EH (cell line): Measurements from ENCODE around the gene HPDL.

Source experiments
- DNase-seq: peaks from one replicate; pipeline ENCODE4 v3.0.0-alpha.2; 2015; ENCODE audit warnings: low read depth

Gene HPDL

GRCh38 chr1:45322486-45323040, 4.1 kb upstream of the HPDL start:
- peak; percentile 62 for DNase-seq

GRCh38 chr1:45325851-45326506, 716 bp upstream of the HPDL start:
- peak; percentile 27 for DNase-seq

GRCh38 chr1:45327644-45328515, 1.2 kb downstream of the HPDL start:
- no peak for DNase-seq

GRCh38 chr1:45328680-45329079, 2.0 kb downstream of the HPDL start:
- no peak for DNase-seq

GRCh38 chr1:45329445-45329844, 2.8 kb downstream of the HPDL start:
- DNase-seq: no peak

- DNase-seq: no peak
These were observed 5.0 kb downstream of the HPDL start for GRCh38 chr1:45331436-45332345.

- DNase-seq: no peak
These were observed 5.6 kb downstream of the HPDL start for GRCh38 chr1:45332346-45332720.

GRCh38 chr1:45334308-45335245, 7.9 kb downstream of the HPDL start:
- peak; percentile 32 for DNase-seq

GRCh38 chr1:45335855-45336324, 9.2 kb downstream of the HPDL start:
- no peak for DNase-seq

GRCh38 chr1:45337630-45338325, 11.1 kb downstream of the HPDL start:
- DNase-seq: no peak

- peak; percentile 92 for DNase-seq
These were observed 13.3 kb downstream of the HPDL start, which contains the start of the genes MUTYH and TOE1 for GRCh38 chr1:45339789-45340558. TSS of gene MUTYH (minus strand) at chr1:45340440. CDS start at chr1:45334505, 5,935 bp downstream. TSS of gene TOE1 (plus strand) at chr1:45340170. CDS start at chr1:45340253, 83 bp downstream.

GRCh38 chr1:45340816-45341466, 14.2 kb downstream of the HPDL start:
- peak; percentile 25 for DNase-seq

- DNase-seq: no peak
These were observed 17.8 kb downstream of the HPDL start for GRCh38 chr1:45344499-45344898.

- DNase-seq: no peak
These were observed 18.3 kb downstream of the HPDL start for GRCh38 chr1:45345014-45345413.

GRCh38 chr1:45346473-45346872, 19.8 kb downstream of the HPDL start:
- no peak for DNase-seq

- DNase-seq: peak; percentile 62
These were observed 21.3 kb downstream of the HPDL start for GRCh38 chr1:45348020-45348419.

GRCh38 chr1:45348609-45348965, 21.9 kb downstream of the HPDL start:
- DNase-seq: peak; percentile 31

GRCh38 chr1:45348966-45349677, 22.4 kb downstream of the HPDL start:
- no peak for DNase-seq
